ENCODE measurements around the gene TMEM63B.

- no peak for TF ChIP-seq TAF1 (IDR thresholded peaks at IDR 0.05; ENCODE audit: borderline replicate concordance, low read depth, low read length)
- no peak for TF ChIP-seq POLR2A (IDR thresholded peaks at IDR 0.05; ENCODE audit: low read depth, low read length)
- no peak for TF ChIP-seq POLR2AphosphoS5 (IDR thresholded peaks at IDR 0.05; ENCODE audit: low read depth, low read length)
Measured at GRCh38 chr6:44188819-44189218, 61.5 kb downstream of the TMEM63B start.

Data from GM12892 (cell line).